Measurements from ENCODE around the gene ZG16B.

DNA sequence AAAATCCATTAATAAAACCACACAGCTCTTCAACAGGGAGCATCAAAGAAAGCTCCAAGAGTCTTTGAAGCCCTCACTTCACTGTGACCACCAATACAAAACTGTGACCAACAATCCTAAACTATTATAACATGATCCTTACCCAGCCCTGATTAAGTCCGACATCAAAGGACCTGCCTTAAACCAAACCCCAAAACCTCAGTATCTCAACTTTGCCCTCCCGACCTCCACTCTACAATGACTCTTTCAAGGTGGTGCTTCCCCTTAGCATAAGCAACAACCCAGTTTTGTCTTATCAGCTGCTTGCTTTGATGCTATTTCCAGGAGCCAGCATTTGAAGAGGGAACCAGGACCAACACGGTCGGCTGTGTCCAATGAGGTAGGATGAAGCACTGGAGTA is 36.3 kb downstream of the ZG16B start:
- TF ChIP-seq, protein P1, sequence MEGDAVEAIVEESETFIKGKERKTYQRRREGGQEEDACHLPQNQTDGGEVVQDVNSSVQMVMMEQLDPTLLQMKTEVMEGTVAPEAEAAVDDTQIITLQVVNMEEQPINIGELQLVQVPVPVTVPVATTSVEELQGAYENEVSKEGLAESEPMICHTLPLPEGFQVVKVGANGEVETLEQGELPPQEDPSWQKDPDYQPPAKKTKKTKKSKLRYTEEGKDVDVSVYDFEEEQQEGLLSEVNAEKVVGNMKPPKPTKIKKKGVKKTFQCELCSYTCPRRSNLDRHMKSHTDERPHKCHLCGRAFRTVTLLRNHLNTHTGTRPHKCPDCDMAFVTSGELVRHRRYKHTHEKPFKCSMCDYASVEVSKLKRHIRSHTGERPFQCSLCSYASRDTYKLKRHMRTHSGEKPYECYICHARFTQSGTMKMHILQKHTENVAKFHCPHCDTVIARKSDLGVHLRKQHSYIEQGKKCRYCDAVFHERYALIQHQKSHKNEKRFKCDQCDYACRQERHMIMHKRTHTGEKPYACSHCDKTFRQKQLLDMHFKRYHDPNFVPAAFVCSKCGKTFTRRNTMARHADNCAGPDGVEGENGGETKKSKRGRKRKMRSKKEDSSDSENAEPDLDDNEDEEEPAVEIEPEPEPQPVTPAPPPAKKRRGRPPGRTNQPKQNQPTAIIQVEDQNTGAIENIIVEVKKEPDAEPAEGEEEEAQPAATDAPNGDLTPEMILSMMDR (conservative IDR thresholded peaks at IDR 0.05; ENCODE audit: low read length): no peak
- no peak for TF ChIP-seq EZH2phosphoT487 (IDR thresholded peaks at IDR 0.05; ENCODE audit: borderline replicate concordance)

Data from Loucy (cell line).